Measurements from ENCODE around the gene MUC6. TPM values are rescaled to one million over a fixed set of nuclear protein-coding genes. Genes with fewer than 3 reads are reported as not detected.

Gene MUC6
- total and polyA plus RNA-seq, 10 donors, result 0.02 to 0.76 (median 0.22) TPM; not detected in 3

DNA sequence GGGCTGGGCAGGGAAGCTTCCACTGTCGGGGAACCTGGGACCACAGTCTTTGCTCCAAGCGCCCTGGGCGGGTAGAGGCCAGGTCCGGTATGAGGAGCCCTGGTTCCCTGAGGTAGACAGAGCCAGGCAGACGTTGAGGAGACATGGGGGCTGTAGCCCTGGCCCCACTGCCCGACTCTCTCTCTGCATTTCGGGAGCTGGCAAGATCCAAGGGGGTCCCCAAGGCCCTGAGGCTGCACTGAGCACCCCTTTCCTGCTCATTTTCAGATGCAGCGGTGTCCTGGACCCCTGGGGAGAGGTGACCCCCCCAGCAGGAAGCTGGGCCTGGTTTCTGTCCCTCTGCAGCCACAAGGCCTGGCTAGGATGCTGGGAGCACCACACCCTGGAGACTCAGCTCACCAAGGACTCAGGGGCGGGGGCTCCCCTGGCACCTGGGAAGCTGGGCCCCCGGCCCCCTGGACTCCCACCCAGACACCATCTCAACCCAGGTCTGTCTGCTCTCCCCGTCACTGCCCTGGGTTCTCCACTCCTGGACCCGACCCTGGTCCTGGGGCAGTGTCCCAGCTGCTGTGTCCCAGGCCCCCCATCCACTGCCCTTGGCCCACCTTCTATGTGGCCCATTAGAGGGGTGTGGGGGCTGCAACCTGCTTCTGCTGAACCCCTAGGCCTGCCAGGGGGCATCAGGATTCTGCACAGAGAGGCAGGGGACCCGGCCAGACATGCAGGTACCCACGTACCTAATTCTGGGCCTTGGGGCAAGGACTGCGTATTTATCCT lies 15.0 kb upstream of the MUC6 start:
- no peaks in the 10 kb centered on the region for H3K9me3 ChIP-seq
- whole genome bisulfite sequencing, 5 donors, result 59 to 90% (median 64%) methylated on average over 6 to 15 of the region's 15 CpGs
- no peaks in the 10 kb centered on the region for H3K36me3 ChIP-seq
- peak; percentile 64 for DNase-seq
- intact Hi-C loops (cut with DNase I; ENCODE audit: low total_unique reads), result loop anchor here (10.0 kb wide), 1 partner anchor 207 kb away; the partner anchor contains the start of genes POLR2L and TSPAN4
- peaks cover 0 to 73% (median 47%) of the 10 kb centered on the region in 6 donors for H3K4me1 ChIP-seq
- H3K27ac ChIP-seq, result no peak overlapping the region
- peak overlapping the region in 1 of 8 donors; percentile 25 for H3K4me3 ChIP-seq
- peaks cover 0 to 81% (median 0%) of the 10 kb centered on the region in 7 donors for H3K27me3 ChIP-seq (replicated peaks in 1 of 7)
- TF ChIP-seq, protein P1, sequence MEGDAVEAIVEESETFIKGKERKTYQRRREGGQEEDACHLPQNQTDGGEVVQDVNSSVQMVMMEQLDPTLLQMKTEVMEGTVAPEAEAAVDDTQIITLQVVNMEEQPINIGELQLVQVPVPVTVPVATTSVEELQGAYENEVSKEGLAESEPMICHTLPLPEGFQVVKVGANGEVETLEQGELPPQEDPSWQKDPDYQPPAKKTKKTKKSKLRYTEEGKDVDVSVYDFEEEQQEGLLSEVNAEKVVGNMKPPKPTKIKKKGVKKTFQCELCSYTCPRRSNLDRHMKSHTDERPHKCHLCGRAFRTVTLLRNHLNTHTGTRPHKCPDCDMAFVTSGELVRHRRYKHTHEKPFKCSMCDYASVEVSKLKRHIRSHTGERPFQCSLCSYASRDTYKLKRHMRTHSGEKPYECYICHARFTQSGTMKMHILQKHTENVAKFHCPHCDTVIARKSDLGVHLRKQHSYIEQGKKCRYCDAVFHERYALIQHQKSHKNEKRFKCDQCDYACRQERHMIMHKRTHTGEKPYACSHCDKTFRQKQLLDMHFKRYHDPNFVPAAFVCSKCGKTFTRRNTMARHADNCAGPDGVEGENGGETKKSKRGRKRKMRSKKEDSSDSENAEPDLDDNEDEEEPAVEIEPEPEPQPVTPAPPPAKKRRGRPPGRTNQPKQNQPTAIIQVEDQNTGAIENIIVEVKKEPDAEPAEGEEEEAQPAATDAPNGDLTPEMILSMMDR (IDR thresholded peaks at IDR 0.05 in 8 of 11, conservative IDR thresholded peaks at IDR 0.05 in 3 of 11), result peak in 4 of 11 experiments; percentile 3 to 53 (median 22)
- TF ChIP-seq POLR2AphosphoS5 (IDR thresholded peaks at IDR 0.05), result no peak

DNA sequence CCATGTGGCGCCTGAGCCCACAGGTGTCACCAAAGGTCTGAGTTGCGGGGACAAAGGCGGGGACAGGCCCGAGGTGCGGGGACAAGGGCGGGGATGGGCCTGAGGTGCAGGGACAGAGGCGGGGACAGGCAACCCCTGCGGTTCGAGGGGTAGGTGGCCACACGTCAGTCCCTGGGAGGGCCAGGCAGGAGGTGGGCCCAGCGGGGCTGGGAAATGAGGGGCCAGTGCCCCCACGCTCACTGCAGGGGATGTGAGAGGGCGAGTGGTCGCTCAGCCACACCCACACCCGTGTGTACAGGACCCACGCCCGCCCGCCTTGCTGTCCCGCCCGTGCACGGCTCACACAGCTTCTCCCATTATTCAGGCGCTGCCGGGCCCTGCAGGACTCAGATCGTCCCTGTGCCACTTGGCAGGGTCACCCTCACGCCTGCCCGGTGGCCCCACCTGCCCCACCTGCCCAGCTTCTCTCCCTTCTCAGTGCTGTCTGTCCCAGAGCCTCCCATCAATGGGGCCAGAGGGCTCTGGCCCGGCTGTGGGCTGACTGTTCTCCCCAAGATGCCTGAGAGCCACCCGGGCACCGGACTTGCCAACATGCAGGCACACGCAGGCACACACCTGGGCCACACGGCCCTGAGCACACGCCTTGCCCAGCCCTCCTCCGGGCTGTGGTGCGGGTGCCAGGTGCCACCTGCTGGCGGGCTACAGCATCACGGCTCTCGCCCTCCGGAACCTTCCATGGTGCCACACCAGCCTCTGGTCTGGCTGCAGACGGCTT lies 14.2 kb upstream of the MUC6 start:
- Histone ChIP-seq H3K36me3 (no peaks in the 10 kb centered on the region), H3K4me3 (peak overlapping the region in 1 of 8 donors; percentile 25), H3K27ac (peak overlapping the region in 1 of 8 donors; percentile 51), H3K27me3 (replicated peaks in 1 of 7) (peaks cover 0 to 75% (median 0%) of the 10 kb centered on the region in 7 donors), H3K9me3 (no peaks in the 10 kb centered on the region), H3K4me1 (peaks cover 0 to 73% (median 47%) of the 10 kb centered on the region in 6 donors)
- intact Hi-C loops (cut with DNase I; ENCODE audit: low total_unique reads), result loop anchor here (10.0 kb wide), 1 partner anchor 206 kb away; the partner anchor contains the start of genes POLR2L and TSPAN4
- peak; percentile 92 for DNase-seq
- TF ChIP-seq POLR2AphosphoS5 (IDR thresholded peaks at IDR 0.05) (peak; percentile 69 to 78 (median 76)), POLR2A (IDR thresholded peaks at IDR 0.05) (no peak)
- TF ChIP-seq, protein P1 (IDR thresholded peaks at IDR 0.05 in 8 of 11, conservative IDR thresholded peaks at IDR 0.05 in 3 of 11), result peak; percentile 88 to 96 (median 92)
- 30 to 51% (median 47%) methylated on average over 28 to 39 of the region's 39 CpGs for WGBS, 5 donors

DNA sequence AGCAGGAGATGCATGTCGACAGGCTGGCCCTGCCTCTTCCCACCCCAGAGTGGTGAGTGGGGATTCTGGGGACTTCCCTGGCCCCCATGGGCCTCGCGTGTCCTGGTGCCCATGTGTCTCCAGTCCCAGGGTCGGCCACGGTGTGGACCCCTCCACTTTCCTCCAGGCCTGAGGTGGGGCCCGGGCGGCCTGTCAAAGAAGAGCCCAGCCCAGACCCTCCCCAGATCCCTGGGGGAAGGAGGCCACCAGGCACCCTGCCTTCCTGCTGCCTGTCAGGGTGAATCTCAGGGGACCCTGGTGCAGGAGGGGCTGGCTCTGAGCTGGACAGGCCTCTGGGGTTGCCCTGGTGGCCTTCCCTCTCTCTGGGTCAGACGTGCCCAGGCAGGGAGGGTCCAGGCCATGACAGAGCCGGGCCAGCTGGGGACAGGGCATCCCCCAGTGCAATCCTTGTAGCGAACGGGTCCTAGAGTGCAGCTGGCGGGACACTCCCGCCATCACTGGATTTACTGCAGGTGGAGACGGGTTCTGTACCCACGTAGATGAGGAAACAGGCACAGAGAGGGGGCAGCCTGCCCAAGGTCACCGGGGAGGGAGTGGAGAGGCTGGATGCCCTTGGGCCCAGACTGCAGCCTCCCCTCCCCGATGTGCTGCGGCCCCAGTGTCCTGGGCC lies 13.5 kb upstream of the MUC6 start:
- H3K27me3 ChIP-seq (replicated peaks in 1 of 7), result peaks cover 0 to 68% (median 0%) of the 10 kb centered on the region in 7 donors
- intact Hi-C loops (cut with DNase I; ENCODE audit: low total_unique reads), result loop anchor here (10.0 kb wide), 1 partner anchor 205 kb away; the partner anchor contains the start of genes POLR2L and TSPAN4
- no peaks in the 10 kb centered on the region for H3K36me3 ChIP-seq
- no peak for TF ChIP-seq POLR2A (IDR thresholded peaks at IDR 0.05)
- TF ChIP-seq, protein P1 (IDR thresholded peaks at IDR 0.05 in 8 of 11, conservative IDR thresholded peaks at IDR 0.05 in 3 of 11), result no peak
- TF ChIP-seq POLR2AphosphoS5 (IDR thresholded peaks at IDR 0.05), result no peak
- peak; percentile 73 for DNase-seq
- peaks cover 0 to 73% (median 47%) of the 10 kb centered on the region in 6 donors for H3K4me1 ChIP-seq
- no peaks in the 10 kb centered on the region for H3K9me3 ChIP-seq
- WGBS, 5 donors, result 62 to 71% (median 66%) methylated on average over 10 to 18 of the region's 18 CpGs
- peak overlapping the region in 6 of 8 donors; percentile 7 to 51 (median 30) for H3K27ac ChIP-seq
- H3K4me3 ChIP-seq, result peak overlapping the region in 1 of 8 donors; percentile 25
